ENCODE results near the gene KIF5B.
"Not testable (repeated sequence)": the region's sequence is repeated elsewhere in the genome, so short reads cannot be mapped to it uniquely, and the experiment has no call there.

KIF5B gene

DNA sequence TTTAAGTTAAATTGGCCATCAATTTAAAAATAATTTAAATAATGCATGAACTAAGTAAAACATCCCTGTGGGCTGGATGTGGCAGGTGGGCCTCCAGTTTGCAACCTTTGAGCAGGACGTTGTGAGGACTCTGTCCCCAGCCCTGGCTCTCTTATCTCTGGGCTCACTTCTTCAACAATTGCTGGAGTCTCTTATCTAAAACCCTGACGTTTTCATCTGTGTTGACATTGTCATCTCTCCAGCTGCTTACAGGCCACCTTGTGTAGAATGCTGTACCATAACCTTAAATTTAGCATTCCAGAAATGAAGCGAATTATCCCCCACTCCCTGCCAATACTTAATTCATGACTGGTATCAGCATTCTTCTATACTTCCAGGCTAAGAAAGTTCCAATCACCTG, 3.2 kb upstream of the KIF5B start:
- no peak for DNase-seq (ENCODE audit: low read depth in 2 of 2)

DNA sequence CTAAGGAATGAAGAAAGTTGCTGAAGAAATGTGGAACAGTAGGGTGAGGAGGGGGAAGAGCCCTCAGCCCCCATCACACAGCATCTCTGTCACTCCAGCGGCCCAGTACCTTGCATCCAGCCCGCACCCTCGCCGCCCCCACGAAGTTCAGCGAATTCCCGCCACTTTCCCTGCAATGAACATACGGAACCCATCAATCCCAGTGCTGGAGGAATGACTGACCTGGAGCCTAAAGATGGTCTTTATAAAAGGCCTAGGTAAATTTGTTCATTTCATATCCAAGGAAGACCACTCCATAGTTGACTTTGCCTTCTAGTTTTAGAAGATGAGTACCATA, 779 bp upstream of the KIF5B start:
- DNase-seq (ENCODE audit: low read depth in 2 of 2) = no peak

DNA sequence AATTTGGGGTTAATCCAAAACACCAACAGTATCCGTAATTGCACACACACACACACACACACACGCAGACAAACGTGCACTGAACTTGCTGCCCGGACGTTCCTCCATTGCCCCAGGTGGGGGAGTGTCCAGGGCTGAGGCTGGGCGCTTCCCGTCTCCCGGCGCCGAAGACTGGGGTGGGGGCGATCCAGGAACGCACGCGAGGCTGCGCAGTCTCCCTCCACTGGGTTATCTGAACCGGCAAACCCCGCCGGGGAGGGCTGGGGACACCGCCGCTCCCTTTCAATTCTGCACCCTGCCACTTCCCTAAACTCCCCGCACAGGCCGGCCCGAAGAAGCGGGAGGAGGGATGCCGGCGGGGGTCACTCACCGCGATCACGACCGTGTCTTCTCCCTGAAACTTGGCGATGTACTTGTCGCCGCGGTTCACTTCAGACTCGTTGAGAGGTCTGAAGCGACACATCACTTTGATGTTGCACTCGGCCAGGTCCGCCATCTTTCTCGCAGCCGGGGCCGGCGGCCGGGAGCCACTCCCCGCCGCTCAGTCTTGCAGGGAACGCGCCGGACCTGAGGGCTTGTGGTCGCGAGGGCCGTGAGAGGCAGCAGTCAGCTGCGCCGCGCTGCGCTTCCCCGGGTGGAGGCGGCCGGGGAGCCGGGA, 618 bp downstream of the KIF5B start:
- DNase-seq (ENCODE audit: low read depth in 2 of 2) = peak; percentile 37 to 38

DNA sequence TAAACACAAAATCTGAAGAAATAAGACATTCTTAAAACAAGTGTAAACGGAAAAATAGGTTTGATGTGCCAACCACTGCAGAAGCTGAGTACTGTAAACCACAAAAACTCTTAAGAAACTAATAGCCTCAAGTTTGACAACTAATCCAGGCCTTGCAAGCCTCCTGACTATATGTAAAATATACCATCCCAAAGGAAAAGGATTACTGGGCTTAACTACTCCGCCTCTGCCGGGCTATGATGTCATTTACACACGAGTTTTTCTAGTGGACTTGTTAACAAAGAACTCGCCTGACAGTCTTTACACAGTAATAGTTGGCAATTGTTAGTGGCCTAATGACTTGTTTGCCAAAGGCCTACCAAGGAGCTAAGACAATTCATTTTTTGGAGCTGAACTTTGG, 2.1 kb downstream of the KIF5B start:
- no peak for DNase-seq (ENCODE audit: low read depth in 2 of 2)

DNA sequence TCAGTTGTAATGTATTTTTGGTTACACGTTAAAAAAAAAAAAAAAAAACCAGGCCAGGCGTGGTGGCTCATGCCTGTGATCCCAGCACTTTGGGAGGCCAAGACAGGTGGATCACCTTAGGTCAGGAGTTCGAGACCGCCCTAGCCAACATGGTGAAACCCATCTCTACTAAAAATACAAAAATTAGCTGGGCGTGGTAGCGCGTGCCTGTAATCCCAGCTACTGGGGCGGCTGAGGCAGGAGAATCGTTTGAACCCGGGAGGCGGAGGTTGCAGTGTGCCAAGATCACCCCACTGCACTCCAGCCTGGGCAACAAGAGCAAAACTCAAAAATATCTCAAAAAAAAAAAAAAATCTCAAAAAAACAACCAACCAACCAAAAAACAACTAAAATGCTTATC, 2.8 kb downstream of the KIF5B start:
- not testable (repeated sequence) for DNase-seq (ENCODE audit: low read depth in 2 of 2)

DNA sequence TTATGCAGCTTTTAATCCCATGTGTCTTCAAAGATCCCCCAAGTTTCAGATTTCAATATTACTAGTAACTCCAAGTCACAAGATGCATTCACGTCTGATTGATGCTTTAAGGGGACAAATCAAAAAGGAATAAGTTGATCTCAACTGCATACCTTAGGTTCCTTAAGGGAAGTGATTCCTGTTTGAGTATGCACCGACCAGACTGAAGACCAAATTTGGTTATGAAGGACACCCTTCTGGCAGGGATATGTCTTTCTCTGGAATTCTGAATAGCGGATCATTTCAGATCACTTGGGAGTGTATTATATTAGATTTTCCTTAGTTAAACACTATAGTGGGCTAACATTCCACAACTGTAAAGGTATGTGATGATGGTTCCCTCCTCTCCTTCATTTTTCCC, 4.3 kb downstream of the KIF5B start:
- DNase-seq (ENCODE audit: low read depth in 2 of 2) = no peak

DNA sequence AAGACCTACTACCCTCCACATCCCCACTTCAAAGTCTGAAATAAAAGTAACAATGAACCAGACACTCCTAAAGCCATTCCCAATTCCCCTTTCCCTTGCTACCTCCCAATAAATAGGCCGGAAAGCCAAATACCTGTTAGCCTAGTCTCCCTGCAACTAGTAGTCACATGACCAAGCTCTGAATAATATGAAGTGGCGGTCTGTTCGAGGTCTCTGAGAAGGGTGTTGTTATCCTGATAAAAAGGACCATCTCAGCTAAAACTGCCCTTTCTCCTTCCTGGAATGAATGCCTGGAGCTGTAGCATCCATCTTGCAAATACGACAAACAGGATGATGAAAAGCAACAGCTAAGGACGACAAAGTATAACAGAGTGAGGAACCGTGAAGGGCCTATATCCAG, 6.0 kb downstream of the KIF5B start:
- no peak for DNase-seq (ENCODE audit: low read depth in 2 of 2)

DNA sequence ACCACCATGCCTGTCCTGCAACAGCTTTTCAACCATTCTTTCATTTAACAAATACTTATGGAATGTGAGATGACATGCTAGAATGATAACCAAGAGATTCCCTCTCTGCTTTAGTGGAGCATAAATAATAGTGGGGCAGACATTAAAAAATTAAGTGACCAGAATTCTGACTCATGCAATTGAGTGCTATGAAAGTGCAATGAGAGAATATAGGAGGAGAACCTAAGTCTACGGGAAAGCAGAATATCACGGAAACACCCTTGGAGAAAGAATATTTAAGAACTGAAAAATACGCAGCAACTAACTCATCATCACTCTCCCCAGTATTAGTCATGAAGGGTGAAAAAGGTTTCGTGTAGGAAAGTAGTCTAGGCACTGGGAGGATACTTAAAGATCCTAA, 7.1 kb downstream of the KIF5B start:
- no peak for DNase-seq (ENCODE audit: low read depth in 2 of 2)

DNA sequence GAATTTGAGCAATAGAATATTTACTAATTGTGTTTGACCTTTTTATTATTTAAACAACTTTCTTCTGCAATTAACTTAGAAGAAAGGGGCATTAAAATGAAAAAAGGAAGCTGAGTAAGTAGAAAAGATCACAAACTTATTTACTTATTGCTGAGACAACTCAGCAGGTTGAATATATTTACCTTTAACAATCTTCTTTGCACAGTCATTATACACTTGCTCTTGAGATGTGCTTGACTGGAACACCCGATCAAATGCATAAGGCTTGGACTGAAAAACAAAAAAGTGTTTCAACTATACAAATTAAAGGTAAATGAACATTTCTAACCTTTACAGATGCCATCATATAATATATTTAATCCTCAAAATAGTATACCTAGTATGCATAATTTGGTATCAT, 7.9 kb downstream of the KIF5B start:
- DNase-seq (ENCODE audit: low read depth in 2 of 2) = no peak

DNA sequence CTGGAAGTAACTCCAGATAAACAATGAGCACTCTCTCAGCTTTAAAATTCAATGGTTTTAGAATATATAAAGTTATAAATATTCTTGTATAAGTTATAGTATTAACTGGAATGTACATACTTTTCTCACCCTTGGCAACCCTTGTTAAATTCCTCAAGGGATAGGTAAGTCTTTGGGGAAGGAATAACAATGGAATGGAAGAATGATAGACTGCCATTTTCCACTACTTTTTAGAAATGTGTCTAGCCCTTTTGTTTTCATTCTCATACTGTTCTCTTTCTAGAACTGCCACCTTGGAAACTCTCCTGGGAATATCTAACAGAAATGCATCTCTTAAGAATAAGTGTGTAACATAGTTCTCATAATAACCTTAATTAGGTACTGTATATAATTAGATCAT, 8.3 kb downstream of the KIF5B start:
- DNase-seq (ENCODE audit: low read depth in 2 of 2) = no peak

DNA sequence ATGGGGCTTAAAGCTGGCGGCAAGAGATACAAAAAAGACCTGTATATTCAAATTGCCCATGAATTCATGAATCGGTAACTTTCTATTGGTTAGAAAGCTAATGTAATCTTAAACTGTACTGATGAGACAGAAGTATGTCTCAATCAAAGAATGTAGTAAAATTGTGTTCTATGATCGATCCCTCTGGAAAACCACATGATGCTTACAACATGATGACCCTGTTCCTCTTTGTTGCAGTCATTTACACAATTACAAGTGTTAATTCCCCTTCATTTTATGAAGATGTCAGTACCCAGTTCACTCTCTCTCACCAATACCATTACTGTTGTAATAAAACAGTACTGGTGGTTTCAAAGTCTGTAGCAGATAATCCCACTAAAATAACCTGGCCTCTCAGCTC, 10.1 kb downstream of the KIF5B start:
- no peak for DNase-seq (ENCODE audit: low read depth in 2 of 2)

DNA sequence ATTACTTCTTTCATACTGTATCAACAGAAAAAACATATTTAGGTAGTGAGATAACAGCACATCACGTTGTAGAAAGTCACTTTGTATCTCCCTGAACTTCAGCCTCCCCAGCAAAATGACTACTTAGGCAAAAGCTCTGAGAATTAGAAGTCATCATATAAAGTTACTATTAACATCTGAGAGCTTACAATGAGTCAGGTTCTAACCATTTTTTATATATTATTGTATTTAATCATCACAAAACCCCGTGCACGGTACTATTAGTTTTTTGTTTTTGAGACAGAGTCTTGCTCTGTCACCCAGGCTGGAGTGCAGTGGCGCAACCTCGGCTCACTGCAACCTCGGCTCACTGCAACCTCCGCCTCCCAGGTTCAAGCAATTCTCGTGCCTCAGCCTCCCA, 13.5 kb downstream of the KIF5B start:
- not testable (repeated sequence) for DNase-seq (ENCODE audit: low read depth in 2 of 2)

DNA sequence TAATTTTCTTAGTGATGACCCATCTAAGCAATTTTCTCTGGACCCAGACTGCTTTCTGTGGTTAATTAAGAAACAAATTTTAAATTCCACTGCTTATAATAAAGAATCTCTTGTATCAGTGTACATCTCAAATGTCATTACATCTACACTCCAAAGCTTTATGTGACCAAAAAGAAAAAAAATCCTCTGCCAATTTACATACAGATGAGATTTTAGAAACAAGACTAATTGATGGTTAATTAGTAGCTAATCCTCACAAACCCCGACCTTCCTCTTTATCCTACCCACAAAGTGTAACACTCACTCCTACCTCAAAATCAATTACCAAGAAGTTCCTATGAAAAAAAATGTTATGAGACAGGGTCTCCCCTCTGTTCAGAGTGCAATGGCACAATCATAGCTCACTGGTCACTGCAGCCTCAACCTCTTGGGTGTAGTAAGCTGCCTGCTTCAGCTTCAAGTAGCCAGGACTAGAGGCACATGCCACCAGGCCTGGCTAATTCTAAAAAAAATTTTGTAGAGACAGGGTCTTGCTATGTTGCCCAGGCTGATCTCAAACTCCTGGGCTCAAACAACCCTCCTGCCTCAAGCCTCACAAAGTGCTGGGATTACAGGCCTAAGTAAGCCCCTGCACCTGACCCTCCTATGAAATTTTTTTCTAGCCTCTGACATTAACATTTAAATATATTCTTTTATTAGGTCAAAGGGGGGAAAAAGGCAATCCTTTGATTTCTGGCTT, 14.8 kb downstream of the KIF5B start:
- DNase-seq (ENCODE audit: low read depth in 2 of 2) = no peak

DNA sequence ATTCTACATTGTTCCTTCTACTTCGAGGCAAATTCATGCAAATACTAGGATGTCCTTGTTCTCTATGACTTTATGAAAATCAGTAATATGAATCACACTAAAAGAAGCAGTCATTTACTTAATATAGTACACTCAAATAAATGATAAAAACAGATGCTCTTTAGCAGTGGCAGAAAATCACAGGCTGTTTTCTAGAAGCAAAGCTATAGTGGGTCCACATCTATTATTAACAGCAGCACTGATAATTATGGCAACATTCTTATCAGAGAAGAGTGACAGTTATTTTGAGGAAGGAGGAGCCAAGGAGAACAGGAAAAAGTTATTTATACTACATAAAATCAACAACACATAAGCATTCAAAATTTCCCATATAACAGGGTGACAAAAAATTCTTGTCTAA, 16.5 kb downstream of the KIF5B start:
- no peak for DNase-seq (ENCODE audit: low read depth in 2 of 2)

DNA sequence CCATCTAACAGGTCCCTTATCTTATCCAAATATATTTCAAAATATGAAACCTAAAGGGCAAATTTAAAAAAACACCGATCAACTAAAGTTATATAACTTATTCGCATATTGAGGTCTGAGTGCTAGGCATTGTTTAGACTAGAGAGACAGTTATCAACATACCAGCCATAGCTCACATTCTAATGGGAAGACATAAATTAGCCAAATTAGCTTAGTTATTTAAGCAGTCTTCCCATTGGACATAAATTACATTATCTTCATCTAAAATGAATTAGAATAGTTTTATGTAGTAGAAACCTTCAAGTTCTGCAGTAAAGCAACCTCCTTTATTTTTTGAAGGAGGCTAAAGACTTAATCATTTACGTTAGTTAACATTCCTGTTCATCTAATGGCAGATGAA, 17.4 kb downstream of the KIF5B start:
- no peak for DNase-seq (ENCODE audit: low read depth in 2 of 2)

DNA sequence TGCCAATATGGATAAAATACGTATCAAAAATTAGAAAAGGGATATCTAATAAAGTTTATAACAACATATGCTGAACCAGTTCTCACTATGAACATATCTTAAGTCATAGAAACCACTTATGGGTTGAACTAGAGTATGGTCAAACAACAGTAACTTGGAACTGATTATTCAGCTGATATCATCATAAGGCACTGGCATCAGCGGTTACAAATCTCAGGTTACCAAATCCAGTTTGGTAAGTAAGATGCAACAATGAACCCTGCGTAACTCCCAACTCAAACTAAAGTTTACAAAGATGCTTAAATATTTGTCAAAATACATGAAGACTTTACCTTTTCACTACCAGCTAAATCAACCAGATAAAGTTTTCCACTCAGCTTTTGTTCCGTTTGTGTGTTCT, 19.3 kb downstream of the KIF5B start:
- no peak for DNase-seq (ENCODE audit: low read depth in 2 of 2)

DNA sequence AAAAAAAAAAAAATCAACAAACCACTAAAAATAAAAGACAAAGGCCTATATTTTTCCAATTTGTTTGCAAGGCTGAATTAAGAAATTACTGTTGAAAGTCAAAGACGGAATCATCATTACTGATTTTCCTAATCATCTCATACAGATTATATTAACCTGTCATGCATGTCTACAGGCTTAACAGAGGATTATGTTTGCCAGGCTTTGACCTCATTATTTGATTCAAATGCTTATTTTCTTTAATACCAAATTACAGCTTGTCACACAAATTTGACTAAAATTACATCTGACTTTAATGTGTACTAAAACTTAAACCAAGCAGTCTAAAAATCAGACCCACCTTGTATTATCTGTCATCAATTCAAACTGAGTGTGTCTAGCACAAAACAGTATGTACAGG, 21.2 kb downstream of the KIF5B start:
- DNase-seq (ENCODE audit: low read depth in 2 of 2) = no peak

DNA sequence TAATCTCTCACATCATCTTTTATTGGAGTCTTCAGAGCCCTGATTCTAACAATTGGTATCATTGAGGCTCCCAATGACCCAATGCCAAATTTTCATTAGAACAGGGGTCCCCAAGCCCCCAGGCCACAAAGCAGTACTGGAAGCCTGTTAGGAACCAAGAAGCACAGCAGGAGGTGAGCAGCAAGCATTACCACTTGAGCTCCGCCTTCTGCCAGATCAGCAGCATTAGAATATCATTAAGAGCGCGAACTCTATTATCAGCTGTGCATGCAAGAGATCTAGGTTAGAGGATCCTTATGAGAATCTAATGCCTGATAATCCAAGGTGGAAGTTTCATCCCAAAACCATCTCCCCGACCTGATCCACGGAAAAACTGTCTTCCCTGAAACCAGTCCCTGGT, 23.1 kb downstream of the KIF5B start:
- no peak for DNase-seq (ENCODE audit: low read depth in 2 of 2)

DNA sequence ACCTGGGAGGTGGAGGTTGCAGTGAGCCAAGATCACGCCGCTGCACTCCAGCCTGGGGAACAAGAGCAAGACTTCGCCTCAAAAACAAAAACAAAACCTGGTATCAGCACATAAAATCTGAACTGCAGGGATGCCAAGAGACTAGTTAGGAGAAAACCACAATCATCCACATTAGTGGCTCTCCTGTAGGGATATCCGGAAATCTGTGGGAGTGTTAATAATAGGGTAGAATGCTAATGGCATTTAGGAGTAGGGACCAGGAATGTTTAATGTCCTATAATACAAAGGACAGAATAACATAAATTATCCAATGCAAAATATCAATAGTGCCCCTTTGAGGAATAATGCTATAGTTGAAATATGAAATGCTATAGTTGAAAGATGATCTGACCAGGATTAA, 24.3 kb downstream of the KIF5B start:
- DNase-seq (ENCODE audit: low read depth in 2 of 2) = no peak

DNA sequence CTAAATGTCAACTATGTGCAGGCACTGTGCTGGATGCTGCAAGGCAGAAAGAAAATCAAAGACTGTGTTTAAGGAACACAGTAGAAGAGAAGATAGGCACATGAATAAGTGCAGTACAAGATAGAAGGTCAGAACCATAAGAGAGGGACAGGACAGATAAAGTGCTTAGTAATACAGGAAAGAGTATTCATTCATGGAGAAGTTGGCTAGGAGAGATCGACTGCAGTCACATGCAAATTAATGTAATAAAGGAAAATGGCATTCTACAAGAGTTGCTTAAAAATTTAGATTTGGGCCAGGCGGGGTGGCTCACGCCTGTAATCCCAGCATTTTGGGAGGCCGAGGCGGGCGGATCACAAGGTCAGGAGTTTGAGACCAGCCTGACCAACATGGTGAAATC, 24.8 kb downstream of the KIF5B start:
- no peak for DNase-seq (ENCODE audit: low read depth in 2 of 2)

DNA sequence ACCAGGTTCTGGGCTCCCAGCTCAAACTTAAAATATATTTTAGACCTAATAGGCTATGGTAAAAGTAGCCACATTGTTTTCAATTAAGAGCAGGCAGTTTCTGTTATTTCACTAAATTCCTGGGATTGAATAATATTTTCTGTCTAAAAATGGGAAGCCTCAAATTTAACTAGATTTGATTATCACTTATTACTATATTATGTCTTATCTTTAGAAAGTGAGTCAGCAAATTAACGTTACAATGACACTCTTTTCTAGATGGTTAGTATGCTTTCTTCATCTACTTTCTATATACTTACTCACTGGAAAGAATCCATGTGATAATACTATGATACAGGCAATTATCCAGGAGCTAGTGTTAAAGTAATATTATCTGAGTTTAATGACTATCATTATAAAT, 27.5 kb downstream of the KIF5B start:
- no peak for DNase-seq (ENCODE audit: low read depth in 2 of 2)

DNA sequence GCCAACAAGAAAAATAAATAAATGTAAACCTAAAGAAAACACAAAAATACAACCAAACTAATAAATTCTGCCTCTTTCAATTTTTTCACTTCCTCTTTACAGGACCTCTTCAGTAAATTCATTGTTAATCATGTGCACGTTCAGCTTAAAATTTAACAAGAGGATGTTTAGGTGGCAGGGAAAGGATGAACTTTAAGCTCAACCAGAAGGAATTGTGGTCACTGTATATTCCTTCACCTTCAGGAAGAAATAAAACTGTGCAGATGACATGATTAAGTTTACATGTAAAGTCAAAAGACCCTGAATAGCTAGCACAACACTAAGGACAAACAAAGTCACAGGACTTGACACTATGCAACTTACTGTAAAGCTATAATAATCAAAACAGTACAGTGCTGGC, 33.0 kb downstream of the KIF5B start:
- DNase-seq (ENCODE audit: low read depth in 2 of 2) = no peak

DNA sequence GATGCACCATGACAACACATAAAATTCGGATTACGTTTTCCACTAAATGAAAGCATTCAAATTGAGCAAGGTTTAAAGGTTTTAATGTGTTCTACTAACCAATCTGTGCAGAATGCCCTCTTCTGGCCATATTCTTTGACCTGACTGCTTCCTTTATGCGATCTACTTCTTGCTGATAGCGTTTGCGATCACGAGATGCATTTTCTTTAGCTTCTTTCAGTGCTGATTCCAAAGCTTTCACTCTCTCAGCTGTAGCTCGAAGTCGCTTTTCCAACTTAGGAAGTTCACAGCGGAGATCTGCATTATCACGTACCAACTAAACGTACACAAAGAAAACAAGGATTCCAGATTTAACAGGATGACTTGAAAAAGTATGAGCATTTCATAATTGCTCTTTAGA, 39.2 kb downstream of the KIF5B start:
- no peak for DNase-seq (ENCODE audit: low read depth in 2 of 2)

DNA sequence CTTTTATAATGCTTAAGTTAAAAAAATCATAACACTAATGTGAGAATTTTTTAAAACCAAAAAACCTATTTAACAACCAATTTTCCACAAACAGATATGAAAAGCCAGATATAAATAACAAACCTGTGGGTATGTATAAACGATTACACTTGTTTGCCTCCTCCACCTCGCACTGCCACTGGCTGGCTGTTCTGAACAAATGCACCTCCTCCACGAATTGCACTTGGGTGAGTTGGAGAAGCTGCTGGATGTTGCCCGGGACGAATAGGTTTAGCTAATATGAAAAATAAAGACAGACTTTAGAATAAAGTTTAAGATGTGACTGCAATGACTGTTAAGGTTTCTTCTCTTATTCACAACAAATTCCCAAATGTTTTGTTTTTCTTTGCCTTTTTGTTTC, 40.8 kb downstream of the KIF5B start:
- DNase-seq (ENCODE audit: low read depth in 2 of 2) = no peak
